GM13977 (cell line): ENCODE measurements around the gene IFI27.
"Not testable (repeated sequence)": the region's sequence is repeated elsewhere in the genome, so short reads cannot be mapped to it uniquely, and the experiment has no call there.

Experiments used
- DNase-seq: peaks from one replicate; pipeline ENCODE4 v3.0.0; 2012; ENCODE audit warnings: low spot score
- in situ Hi-C: fragments of 300-500 bp; cut with MboI; formaldehyde crosslinking; loops from one replicate; pipeline ENCODE4 v1.12.0; 2022; ENCODE audit warnings: low sequenced_read_pairs, low pct_unique_long_range_greater_than_20kb, mixed read lengths, inconsistent platforms; ENCODE audit not compliant: unreplicated experiment
- TF ChIP-seq, protein P1 (sequence below): IDR thresholded peaks from 2 replicates; pipeline ENCODE4 v1.5.1; 2012; ENCODE audit warnings: mild to moderate bottlenecking, control low read depth; ENCODE audit not compliant: insufficient read depth; ENCODE audit errors: extremely low read depth, missing control alignments

Gene IFI27

DNA sequence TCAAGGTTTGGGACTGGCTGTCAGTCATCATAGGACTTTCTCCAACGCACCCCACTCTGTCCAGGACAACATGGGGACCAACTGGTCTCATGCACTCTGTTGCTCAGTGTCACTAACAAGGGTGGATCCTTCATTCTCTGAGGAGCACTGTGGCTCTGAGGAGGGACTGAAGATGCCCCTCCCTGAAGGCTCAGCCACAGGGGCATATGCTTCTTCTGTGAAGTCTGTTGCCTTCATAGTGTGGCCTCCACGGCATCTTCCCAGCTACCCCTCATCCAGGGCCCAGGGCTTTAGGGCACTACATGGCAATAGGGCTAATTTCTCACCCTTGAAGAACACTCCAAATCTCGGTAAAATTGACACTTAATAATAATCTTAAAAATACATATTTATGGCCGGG lies 33.2 kb downstream of the IFI27 start:
- DNase-seq: no peak
- TF ChIP-seq, protein P1, sequence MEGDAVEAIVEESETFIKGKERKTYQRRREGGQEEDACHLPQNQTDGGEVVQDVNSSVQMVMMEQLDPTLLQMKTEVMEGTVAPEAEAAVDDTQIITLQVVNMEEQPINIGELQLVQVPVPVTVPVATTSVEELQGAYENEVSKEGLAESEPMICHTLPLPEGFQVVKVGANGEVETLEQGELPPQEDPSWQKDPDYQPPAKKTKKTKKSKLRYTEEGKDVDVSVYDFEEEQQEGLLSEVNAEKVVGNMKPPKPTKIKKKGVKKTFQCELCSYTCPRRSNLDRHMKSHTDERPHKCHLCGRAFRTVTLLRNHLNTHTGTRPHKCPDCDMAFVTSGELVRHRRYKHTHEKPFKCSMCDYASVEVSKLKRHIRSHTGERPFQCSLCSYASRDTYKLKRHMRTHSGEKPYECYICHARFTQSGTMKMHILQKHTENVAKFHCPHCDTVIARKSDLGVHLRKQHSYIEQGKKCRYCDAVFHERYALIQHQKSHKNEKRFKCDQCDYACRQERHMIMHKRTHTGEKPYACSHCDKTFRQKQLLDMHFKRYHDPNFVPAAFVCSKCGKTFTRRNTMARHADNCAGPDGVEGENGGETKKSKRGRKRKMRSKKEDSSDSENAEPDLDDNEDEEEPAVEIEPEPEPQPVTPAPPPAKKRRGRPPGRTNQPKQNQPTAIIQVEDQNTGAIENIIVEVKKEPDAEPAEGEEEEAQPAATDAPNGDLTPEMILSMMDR: no peak
- in situ Hi-C loops: loop anchor here (25.0 kb wide), 1 partner anchor 106 kb away; the partner anchor contains the start of gene OTUB2

DNA sequence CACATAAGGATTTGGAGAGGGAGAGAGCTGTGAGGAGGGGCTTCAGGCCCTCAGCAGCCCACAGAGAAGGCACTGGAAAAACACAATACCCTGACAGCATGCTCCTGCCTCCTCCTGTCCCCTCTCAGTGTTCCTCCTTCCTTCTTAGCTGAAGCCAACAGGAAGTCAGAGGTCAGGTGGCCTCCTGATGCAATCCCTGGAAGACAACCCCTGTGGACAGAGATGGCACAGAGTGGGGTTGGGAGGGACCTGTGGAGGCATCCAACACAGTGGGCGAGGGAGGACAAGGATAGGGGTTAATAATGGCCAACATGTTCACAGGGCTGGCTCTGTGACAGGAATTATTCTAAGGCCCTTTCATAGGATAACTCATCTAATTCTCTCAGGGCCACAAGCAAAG lies 34.2 kb downstream of the IFI27 start:
- in situ Hi-C loops: loop anchor here (25.0 kb wide), 1 partner anchor 107 kb away; the partner anchor contains the start of gene OTUB2
- TF ChIP-seq, protein P1: no peak
- no peak for DNase-seq

DNA sequence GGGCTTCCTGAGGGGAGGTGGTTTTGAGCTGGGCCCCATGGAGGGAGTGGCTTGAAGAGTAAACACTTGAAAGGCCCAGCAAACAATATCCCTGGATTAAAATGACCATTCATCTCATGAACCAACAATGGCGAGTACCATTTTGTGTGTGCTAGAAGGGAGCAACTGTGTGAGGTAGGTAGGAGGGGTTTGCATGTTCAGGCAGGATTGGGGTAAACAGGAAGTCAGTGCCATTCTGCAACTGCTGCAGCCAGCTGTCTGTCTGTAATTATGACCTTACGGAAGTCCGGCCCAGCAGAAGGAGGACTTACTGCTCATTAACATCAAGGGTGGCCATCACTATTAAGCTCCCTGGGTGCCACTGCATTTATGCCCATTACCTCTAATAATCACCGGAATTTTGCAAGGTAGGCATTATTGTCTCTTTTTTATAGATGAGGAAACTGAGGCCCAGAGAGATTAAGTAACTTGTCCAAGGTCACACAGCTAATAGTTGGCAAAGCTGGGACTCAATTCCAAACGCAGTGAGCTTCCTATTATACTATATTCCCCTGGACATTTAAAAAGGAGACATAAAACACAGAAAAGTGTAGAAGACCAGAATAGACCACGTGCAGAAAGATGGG lies 35.5 kb downstream of the IFI27 start:
- no peak for DNase-seq
- in situ Hi-C loops: loop anchor here (25.0 kb wide), 1 partner anchor 109 kb away; the partner anchor contains the start of gene OTUB2
- TF ChIP-seq, protein P1: no peak

DNA sequence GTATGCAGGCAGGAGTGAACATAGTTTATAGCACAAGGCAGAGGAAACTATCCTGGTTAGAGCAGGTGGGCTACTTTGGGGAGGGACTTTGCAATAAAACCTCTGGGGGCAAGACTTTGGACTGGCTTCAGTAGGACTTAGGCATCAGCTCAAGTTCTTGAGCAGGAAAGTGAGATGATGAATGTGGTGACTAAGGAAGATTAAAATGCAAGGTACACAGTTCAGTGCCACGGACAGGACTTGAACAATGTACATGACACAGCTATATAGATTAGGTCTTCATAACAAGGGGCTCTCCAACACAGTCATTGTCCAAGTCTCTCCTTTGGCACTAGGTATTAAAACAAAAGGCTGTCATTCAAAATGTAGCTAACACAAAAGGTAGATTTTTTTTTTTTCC lies 42.1 kb downstream of the IFI27 start:
- in situ Hi-C loops: no loop called here
- DNase-seq: no peak
- TF ChIP-seq, protein P1: no peak

DNA sequence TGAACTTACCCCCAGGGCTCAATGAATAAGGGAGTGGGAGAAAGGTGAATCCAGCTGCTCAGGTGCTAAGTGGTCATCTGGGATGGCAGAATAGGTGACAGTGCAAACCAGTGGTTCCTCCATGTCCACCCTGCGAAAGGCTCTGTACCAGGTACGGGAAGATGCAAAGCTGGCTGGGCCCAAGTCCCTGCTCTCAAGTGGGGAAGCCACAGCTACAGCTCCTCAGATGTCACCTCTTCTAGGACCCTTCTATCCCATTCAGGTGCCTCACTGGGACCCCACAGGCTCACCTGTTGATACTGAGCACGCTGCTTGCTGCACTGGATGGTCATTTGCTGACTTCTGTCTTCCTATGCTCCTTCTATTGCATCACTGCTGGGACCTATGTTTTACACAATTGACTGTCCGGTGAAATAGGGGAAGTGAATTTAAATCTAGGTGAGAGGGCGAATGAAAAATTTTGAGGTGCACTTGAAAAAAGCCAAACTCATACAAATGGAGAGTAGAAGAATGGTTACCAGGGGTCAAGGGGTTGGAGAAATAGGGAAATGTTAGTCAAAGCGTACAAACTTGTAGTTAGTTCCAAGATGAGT lies 43.3 kb downstream of the IFI27 start:
- TF ChIP-seq, protein P1: no peak
- DNase-seq: no peak
- in situ Hi-C loops: no loop called here

DNA sequence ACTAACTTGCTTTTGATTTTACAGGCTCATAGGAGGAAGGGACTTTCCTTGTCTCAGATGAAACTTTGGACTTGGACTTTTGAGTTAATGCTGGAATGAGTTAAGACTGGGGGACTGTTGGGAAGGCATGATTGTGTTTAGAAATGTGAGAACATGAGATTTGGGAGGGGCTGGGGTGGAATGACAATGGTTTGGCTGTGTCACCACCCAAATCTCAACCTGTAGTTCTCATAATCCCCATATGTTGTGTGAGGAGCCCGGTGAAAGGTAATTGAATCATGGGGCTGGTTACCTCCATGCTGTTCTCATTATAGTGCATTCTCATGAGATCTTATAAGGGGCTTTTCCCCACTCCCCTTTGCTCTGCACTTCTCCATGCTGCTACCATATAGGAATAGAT lies 45.6 kb downstream of the IFI27 start:
- DNase-seq, in situ Hi-C loops: not testable (repeated sequence)

DNA sequence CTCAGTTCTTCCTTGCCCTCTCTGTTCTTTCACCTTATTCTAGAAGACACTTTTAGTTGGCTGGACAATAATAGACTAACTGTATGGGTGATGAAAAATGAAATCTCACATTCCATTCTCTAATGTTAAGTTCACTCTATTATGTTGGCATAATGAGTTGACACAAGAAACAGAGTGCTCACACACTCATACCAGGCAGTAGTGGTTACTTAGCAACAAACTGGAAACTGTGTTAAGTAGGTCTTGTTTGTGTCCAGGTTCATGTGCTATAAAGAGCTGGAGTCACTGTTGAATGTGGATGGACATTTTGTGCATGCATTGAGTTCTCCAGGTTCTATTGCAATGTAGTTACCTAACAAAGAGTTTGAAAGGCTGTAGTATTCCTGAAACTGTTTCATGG lies 46.7 kb downstream of the IFI27 start:
- no peak for DNase-seq
- TF ChIP-seq, protein P1: no peak
- in situ Hi-C loops: no loop called here
